GM18873 (cell line): Measurements from ENCODE around the gene LARGE1.

ENCODE experiments used
- ATAC-seq: cut with Tn5 transposase; IDR thresholded peaks from one replicate; pipeline ENCODE4 v1.9.1; 2021; ENCODE audit warnings: mild to moderate bottlenecking, moderate library complexity, moderate number of reproducible peaks; ENCODE audit not compliant: unreplicated experiment, low FRiP score

Gene LARGE1

DNA sequence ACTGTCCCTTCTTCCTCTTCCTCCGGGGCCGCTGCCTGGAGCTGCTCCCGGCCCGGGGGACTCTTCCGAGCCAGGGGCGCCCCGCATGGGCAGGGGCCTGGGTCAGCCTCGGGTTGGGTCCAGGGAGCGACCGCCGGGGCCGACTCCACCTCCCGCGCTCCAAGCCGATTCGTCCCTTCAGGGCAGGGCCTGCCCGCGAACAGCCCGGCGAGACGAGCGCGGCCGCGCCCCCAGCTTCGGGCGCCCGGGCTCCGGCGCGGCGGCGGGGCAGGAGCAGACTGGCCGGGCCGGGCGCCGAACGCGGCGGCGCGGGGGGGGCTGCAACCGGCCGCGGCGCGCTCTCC is at the start of gene LARGE1:
LARGE1 (minus strand) TSS at position 280 of the 344 bp plus-strand sequence.
- no peak for ATAC-seq

DNA sequence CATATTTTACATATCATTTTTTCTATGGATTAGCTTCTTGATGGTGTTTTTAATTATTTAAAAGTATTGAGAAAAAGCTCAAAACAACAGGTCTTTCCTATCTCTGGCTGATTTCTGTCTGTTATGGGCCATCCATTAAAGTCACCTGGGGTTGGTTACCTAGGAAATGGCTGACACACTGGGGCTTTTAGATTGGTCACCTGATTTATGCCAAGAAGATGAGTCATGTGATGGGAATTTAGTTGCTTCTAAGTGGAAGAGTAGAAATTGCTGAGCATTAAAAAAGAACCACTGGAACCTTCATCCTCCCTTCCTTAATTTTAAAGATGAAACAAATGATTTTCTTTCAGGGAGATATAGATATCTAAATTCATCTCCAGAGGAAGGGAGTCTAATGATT is 48.8 kb upstream of the LARGE1 start:
- ATAC-seq = no peak

DNA sequence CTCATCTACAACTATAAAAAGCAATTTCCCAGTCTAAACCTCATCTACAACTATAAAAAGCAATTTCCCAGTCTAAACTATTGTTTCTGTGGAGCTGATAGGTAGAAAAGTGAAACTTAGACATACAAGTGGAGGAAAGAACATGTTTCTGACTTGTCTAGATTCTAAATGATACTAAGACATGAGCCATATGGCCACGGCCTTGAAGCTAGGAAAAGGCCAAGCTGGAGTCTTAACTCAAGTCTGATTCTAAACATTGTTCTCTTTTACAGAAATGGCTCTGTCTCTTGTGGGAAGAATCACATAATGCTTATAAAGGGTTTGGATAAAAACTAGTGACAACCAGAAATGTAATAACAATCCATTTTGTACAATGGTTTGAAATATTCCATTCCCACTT is 43.8 kb upstream of the LARGE1 start:
- no peak for ATAC-seq

DNA sequence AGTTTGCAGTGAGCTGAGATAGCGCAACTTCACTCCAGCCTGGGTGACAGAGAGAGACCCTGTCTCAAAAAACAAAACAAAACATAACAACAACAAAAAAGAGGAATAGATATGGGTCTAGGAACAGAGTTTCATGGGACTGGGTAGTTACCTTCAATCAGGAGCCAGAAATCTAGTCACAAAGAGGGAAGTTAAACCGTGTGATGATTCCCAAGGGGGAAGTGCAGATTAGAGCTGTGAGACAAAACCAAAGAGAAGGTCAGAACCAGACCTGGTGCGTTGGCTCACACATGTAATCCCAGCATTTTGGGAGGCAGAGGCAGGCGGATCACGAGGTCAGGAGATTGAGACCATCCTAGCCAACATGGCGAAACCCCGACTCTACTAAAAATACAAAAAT is 42.1 kb upstream of the LARGE1 start:
- no peak for ATAC-seq

DNA sequence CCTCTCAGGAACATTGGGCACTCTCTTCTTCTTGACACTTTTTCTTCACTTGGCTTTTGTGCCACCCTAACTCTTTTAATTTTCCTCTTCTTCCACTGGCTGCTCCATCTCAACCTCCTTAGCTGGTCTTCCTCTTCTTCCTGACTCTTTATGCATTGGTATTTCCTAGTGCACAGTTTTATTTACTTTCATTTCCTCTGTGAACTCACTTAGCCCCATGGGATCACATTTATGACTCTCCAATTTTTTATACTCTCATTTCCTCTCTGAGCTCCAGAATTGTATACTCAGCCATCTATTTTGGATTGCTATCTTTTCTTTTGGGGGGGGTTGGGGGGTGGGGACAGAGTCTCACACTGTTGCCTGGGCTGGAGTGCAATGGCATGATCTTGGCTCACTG is 38.5 kb upstream of the LARGE1 start:
- no peak for ATAC-seq

DNA sequence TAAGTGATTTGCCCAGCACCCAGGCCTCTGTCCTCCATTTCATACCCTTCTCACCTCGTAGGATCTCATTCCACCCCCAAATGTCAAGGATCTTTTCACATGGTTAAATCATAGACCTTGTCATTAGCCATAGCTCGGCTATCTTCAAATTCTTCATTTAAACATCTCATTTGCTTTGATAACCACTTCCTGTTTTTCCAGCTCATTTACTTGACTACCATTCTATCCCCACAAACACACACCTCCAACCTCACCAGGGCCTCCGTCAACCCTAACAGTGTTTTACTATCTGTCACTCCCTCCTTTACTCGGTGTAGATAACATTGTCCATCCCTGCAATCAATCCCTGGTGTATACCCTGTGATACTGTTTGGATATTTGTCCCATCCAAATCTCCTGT is 36.8 kb upstream of the LARGE1 start:
- ATAC-seq = no peak

DNA sequence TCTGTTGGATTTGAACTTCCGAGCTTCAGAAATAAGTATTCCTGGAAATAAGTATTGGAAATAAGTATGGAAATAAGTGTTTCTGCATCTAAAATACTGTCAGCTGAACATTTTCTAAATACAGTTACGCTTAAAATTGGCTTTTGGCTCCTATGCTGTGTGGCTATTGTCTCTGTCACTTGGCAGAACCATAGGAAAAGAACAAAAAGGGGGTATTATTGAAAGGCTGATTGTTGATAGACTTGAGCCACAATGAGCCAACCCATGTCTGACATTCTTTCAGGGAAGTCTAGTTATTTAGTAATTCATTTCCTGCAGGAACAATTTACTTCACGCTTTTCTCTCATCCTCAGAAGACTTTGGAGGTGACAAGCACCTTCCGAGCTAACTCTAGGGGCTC is 32.5 kb upstream of the LARGE1 start:
- no peak for ATAC-seq

DNA sequence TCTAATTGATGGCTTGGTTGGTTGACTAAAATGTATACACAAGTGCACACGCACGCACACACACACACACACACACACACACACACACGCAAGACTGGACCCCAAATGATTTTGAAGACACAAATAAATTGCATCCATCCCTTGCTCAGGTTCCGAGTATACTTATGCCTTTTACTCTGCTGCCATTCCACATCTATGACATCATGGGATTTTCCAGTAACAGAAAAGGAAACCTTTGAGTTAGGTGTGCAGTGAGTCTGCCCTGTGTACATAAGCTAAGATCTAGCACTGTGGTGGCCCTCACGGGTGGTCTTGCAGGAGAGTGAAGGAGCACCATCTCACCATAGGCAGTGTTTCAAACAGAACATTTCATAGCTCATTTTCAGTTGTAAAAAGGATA is 20.5 kb upstream of the LARGE1 start:
- no peak for ATAC-seq

DNA sequence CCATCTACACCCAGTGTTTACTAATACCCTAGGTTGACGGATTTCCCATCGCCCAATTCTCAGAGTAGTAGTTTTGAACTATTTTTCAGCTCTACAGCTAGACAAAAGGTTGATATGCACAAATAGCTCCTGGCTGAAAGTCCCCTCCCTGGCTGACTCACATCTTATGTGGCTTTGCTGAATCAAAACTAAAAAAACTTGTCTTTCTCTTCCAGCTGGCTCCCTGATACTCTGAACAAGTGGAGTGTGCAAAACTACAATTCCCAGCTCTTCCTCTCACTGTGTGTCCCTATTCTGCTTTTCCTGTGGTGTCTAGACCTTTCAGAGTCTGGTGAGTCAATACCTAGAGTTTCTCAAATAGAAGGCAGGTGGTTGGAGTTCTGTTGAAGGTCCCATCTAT is 12.7 kb upstream of the LARGE1 start:
- ATAC-seq = no peak

DNA sequence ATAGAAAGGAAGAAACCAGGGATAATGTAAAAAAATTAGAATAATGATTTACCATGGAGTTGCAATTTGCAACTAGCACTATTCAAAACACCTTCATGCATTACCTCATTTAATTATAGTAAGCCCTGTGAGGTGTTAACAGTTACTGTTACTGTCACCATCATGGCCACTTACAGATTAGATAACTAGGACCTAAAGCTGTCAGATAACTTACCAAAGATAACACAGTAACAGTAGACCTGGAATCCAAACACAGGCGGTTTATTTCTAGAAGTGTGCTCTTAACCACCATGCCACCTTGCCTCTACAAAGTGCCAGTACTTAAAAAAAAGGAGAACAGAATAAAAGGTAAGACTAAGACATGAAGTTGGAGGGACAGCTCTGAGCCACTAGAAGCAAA is 11.1 kb upstream of the LARGE1 start:
- ATAC-seq = no peak

DNA sequence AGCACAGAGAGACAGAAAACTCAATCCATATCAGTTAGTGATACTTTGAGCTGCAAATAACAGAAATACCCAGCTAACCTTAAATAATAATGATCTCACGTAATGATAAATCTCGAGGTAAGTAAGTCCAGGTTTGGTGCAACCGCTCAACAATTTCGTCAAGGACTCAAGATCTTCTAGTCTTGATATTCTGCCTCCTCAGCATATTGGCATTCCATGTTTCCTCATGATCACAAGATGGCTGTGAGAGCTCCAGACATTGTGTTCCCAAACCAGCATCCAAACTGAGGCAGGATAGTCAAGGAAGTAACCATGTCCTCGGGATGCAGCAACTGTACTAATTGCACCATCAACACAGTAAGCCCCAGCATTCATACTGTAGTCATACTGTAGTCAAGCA is 7.5 kb upstream of the LARGE1 start:
- no peak for ATAC-seq

DNA sequence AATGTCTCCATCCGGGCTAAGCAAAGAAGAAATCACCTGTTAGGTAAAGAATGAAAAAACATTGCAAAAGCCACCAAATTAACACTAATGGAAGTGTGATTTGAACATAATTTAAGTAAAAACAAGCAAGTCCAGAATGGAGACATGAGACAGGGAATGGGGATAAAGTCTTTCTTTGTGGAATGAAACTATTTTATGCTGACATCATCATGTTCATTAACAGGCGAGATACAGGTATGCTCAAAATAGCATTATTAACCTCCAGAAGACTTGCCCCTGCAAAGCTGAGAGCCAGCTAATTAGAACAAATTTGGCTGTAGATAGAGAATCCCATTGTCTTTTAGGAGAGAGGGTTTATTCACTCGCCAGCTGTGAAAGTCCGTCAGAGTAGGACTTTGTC is 4.9 kb upstream of the LARGE1 start:
- ATAC-seq = no peak

DNA sequence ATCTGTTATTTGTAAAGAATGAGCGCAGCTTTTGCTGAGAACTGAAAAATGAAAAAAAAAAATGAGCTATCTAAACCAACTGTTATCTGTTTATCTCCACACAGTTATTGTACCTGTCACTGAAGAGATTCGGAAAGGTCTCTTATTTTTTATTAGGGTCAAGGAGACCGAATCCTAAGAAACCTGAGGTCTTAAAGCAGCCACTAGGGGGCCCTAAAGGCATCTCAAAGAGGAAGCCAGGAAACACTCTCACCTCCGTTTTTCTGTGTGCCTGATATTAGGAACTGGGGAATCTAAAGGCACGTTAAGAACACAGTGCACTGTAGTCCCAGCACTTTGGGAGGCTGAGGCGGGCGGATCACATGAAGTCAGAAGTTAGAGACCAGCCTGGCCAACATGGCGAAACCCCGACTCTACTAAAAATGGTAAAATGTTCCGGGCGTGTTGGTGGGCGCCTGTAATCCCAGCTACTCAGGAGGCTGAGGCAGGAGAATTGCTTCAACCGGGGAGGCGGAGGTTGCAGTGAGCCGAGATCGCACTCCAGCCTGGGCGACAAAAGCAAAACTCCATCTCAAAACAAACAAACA is 3.5 kb upstream of the LARGE1 start:
- no peak for ATAC-seq

DNA sequence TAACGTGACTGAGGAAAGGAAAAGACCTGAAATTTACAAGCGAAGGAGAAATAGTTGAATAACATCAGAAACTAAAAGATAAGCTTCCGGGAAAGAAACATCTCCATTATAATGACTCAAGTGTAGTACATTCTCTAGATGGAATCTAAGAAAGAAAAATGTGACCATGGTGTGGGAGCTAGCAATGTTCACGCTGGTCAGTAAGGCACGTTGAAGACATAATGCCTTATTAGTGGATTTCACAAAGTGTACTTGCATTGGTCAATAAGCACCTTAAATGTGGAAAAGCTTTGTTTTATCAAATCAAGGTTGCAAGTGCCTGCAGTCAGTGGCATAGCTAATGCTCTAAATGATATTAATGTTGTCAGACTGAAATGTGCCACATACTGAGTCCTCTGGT is 2.8 kb upstream of the LARGE1 start:
- no peak for ATAC-seq

DNA sequence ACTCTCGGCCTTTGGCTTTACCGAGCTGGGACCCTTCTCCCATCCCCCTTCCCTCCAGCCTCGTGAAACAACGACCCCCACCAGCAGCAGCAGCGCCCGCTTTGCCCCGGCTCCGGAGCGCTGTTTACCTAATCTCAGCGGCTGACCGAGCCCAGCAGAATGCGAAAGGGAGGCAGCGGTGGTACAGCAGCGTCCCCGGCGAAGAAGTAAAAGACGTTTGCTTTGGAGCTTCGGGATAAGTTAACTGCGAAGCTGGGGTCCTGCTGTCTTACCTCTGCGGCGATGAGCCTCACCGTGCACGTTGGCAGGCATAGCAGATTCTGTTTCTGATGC is 2.0 kb upstream of the LARGE1 start:
- ATAC-seq = no peak

DNA sequence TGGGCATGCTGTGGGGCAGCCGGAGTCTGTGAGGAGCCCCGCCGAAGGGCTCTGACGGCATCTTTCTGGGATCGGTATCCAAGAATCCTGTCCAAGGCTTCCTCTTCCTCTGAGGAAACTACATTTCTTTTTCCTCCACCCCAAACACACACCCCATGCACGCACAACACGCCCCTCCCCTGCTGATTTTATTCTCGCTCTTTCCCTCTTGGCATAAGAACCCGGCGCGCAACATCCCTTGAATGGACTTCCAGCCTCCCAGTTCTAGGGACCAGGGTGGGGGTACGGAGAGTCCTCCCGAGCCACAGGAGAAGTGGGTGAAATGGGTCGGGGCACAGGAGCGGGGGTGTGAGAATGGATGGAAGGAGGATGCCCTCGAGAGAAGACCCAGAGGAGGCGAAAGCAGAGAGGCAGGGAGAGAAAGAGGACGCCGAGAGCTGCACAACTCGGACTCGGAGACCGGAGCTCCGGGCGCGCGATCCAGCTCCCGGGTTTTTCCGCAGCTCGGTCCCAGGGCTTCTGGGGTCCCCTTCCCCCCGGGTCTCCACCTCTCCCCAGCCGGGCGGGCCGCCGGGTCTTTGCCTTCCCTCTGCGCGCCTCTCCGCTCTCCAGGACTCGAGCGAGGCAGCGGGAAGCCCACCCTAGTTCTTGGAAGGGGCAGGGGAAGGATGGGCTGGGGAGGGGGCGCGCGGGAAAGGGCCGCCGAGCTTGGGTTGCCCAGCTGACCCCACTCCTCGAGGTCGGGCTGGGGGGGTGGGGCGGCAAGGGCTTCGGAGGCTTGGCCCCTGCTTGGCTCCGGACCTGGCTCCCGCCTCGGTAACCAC is 1.5 kb upstream of the LARGE1 start:
- no peak for ATAC-seq

DNA sequence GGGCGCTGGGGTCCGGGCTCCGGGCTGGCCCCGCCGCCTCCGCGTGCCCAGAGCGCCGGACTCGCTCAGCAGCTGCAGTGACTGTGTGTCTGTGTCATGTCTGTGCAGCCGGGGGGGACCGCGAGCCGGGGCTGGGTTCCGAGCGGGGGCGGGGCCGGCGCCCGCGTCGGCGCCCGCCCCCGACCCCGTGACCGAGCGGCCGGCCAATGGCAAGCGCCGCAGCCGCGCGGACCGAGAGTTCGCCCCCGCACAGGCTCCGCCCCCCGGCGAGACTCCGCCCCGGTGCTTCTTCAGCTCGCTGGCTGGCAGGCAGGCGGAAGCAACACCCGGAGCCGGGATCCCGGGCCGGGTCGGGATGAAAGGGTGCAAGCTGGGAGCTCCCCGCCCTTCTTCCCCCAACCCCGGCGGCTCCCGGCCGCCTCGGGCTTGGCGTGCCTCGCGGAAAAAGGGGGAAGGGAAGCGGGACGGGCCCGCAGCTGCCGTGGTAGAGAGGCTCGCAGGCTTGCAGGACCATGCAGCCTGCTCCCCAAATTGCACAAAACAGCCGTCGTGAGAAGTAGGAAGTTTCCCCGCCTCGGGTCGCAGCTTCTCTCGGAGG is 750 bp upstream of the LARGE1 start:
- peak; percentile 65 for ATAC-seq

DNA sequence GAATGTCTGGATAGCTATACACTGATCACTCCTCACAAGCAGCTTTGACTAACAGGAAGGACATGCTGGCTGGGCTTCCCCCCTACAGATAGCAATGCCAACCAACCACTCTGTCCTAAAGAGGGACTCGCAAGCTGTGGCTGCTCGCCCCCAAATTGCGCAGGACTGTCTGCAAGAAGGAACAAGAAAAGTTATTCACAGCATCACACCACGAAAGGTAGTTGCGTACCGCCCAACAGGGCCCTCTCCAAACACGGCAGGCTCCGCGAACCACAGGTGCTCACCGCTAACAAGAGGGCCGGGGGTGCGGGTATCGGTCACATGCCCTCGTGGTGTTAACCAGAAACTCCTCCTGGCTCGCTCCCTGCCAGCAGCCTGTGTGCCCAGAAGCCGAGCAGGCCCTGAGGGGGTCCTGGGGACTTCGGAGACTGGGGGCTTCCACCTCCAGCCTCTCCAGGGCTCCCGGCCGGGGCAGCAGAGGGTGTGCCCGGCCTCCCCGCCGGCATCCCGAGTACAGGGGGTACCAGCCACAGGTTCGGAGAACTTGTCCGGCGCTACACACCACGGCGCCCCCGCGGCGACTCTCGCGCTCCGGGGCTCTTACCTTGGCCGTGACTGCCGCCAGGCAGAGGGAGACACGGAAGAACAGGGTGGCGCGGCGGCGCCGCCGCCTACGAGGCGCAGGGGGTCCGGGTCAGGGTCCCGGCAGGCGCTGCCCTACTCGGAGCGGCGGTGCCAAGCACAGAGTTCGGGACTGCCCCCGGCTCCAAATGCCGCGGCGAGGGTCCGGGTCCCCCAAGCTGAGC is 682 bp downstream of the LARGE1 start:
- ATAC-seq = no peak

DNA sequence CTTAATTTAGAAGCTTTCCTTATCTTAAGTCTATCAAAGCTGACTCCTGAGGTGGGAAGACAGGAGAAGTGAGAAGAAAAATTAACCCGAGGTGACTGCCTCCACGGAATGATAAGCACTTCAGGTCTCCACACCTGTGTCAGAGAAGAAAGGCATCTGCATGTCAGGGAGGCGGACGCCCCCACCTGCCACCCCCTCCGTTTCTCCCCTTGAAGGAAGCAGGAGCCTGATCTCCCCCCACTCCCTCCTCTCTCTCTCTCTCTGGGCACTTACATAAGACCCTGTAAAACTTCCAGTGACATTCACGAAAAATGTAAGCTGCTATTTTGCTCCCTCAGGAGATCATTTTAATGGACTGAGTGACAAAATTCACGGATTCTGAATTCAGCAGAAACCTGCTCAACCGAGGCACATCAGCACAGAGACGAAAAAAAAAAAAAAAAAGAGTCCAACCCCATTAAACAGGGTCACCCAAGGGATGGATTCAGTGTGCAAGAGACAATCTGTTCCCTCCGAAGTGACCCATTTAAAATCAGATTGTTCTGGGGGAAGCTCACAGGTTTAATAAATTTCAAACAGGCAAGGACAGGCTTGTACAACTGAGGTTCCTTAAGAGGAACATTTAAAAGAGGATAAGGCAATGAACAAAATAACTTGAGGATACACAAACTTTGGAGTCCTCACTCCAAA is 1.5 kb downstream of the LARGE1 start:
- no peak for ATAC-seq

DNA sequence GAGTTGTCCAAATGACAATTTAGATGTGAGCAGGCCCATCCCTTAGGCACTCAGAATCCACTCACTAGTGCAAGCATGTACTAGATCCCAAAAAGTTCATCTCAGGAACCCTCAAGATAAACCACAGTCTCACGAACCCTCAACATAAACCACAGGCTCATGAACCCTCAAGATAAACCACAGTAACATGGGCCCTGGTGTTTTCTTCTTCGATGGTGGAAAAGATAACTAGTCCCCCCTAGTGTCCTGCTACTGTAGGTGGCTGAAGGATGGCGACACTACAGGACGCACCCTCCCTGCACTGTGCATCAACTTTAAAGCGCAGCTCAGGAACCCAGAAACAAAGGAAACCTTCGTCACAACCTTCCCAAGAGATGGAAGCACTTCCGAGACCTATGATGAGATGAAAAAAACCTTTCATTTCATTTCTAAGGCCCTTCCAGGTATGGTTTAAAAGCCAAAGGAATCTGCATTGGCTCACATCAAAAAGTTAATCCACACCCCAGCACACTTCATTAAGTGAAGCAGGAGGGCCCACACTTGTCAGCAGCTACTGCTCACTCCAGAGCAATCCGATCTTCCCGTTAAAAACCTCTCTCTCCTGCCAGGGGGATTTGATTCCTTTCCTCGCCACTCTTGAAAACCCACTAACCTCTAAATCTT is 2.4 kb downstream of the LARGE1 start:
- ATAC-seq = no peak
